Smooth muscle cell (in vitro differentiated cells): Measurements from ENCODE around the gene COLGALT1. TPM values are rescaled to one million over a fixed set of nuclear protein-coding genes. Genes with fewer than 3 reads are reported as not detected.

Source experiments
- DNase-seq: peaks from one replicate; lab custom pipeline; 2025; ENCODE audit not compliant: unreplicated experiment; lab: John Stamatoyannopoulos, UW
- H2AFZ ChIP-seq: fragments of 200-600 bp; sonication (generic); 2 replicates; pipeline ENCODE4 v1.6.0; 2016; ENCODE audit warnings: antibody characterized with exemption, low read depth, mild to moderate bottlenecking
- H3F3A ChIP-seq: fragments of 200-600 bp; sonication (generic); 2 replicates; pipeline ENCODE4 v1.6.0; 2017; ENCODE audit warnings: antibody characterized with exemption, low read depth
- H3K27ac ChIP-seq: fragments of 200-600 bp; sonication (generic); 2 replicates; pipeline ENCODE4 v1.5.1; 2016; ENCODE audit warnings: low read depth, mild to moderate bottlenecking
- H3K27me3 ChIP-seq: fragments of 200-600 bp; sonication (generic); 2 replicates; pipeline ENCODE4 v1.6.1; 2016; ENCODE audit warnings: low read depth, mild to moderate bottlenecking
- H3K36me3 ChIP-seq: fragments of 200-600 bp; sonication (generic); 2 replicates; pipeline ENCODE4 v1.5.1; 2016; ENCODE audit warnings: low read depth
- H3K4me1 ChIP-seq: fragments of 200-600 bp; sonication (generic); 2 replicates; pipeline ENCODE4 v1.5.1; 2016; ENCODE audit warnings: low read depth
- H3K4me2 ChIP-seq: fragments of 200-600 bp; sonication (generic); 2 replicates; pipeline ENCODE4 v1.6.0; 2016; ENCODE audit warnings: mild to moderate bottlenecking
- H3K4me3 ChIP-seq: fragments of 200-600 bp; sonication (generic); 2 replicates; pipeline ENCODE4 v1.5.1; 2016; ENCODE audit warnings: mild to moderate bottlenecking
- H3K79me2 ChIP-seq: fragments of 200-600 bp; sonication (generic); 2 replicates; pipeline ENCODE4 v1.6.0; 2016; ENCODE audit warnings: low read depth, mild to moderate bottlenecking
- H3K9ac ChIP-seq: fragments of 200-600 bp; sonication (generic); 2 replicates; pipeline ENCODE4 v1.6.0; 2016; ENCODE audit warnings: low read depth
- H3K9me3 ChIP-seq: fragments of 200-600 bp; sonication (generic); replicated peaks from 2 replicates; pipeline ENCODE4 v1.5.1; 2016; ENCODE audit warnings: low read depth
- H4K20me1 ChIP-seq: fragments of 200-600 bp; sonication (generic); 2 replicates; pipeline ENCODE4 v1.6.0; 2016; ENCODE audit warnings: low read depth
- CTCF ChIP-seq: fragments of 200-600 bp; sonication (generic); IDR thresholded peaks from 2 replicates; pipeline ENCODE4 v1.5.1; 2017; ENCODE audit warnings: borderline replicate concordance, mild to moderate bottlenecking, antibody characterized with exemption; ENCODE audit not compliant: insufficient read depth, poor library complexity, severe bottlenecking
- WGBS: methylation state at CpG from one replicate; pipeline ENCODE4 v1.1.7; 2016; ENCODE audit warnings: low lambda C conversion rate; 5-methylcytosine and 5-hydroxymethylcytosine counted together
- polyA plus RNA-seq: library from polyadenylated mRNA; unstranded; fragments of >200 nt; fragmentation: Nextera tagmentation; extraction: Ambion mirVana; gene quantifications from 2 replicates; pipeline ENCODE4 v1.2.1, GENCODE V29; 2016
- total RNA-seq: library from RNA; depleted of rRNA; stranded (reverse); fragments of >200 nt; gene quantifications from 2 replicates; pipeline ENCODE4 v1.2.3, GENCODE V29; 2014

The COLGALT1 gene
- total and polyA plus RNA-seq, 2 experiments from 2014 or later, result 126 to 151 TPM

GRCh38 chr19:17543986-17544385 lies 11.5 kb upstream of the COLGALT1 start:
- Histone ChIP-seq H3K79me2 (no peaks in the 10 kb centered on the region), H3F3A (no peaks in the 10 kb centered on the region), H3K4me1 (no peaks in the 10 kb centered on the region), H3K9me3 (no peaks in the 10 kb centered on the region), H3K27me3 (peaks cover under 1% of the 10 kb centered on the region), H3K4me2 (no peak overlapping the region), H3K9ac (no peak overlapping the region), H4K20me1 (no peaks in the 10 kb centered on the region), H2AFZ (no peak overlapping the region), H3K4me3 (no peak overlapping the region), H3K36me3 (no peaks in the 10 kb centered on the region), H3K27ac (no peak overlapping the region)
- TF ChIP-seq CTCF, result no peak
- WGBS, result 79% methylated on average over 4 of the region's 4 CpGs
- no peak for DNase-seq

- no peak for TF ChIP-seq CTCF
- Histone ChIP-seq H3K4me3 (no peak overlapping the region), H3K79me2 (no peaks in the 10 kb centered on the region), H3K27ac (no peak overlapping the region), H3K4me2 (no peak overlapping the region), H3F3A (no peaks in the 10 kb centered on the region), H3K9ac (no peak overlapping the region), H3K36me3 (no peaks in the 10 kb centered on the region), H3K4me1 (no peaks in the 10 kb centered on the region), H2AFZ (no peak overlapping the region), H3K9me3 (no peaks in the 10 kb centered on the region), H3K27me3 (no peaks in the 10 kb centered on the region), H4K20me1 (no peaks in the 10 kb centered on the region)
- WGBS, result 96% methylated on average over 4 of the region's 4 CpGs
- no peak for DNase-seq
These were observed 11.0 kb upstream of the COLGALT1 start for GRCh38 chr19:17544418-17544817.

GRCh38 chr19:17548145-17548544 lies 7.3 kb upstream of the COLGALT1 start:
- Histone ChIP-seq H3K27ac (no peak overlapping the region), H2AFZ (no peak overlapping the region), H3K9ac (no peak overlapping the region), H3K9me3 (no peaks in the 10 kb centered on the region), H3K4me3 (no peak overlapping the region), H3K27me3 (no peaks in the 10 kb centered on the region), H3K4me1 (no peaks in the 10 kb centered on the region), H3F3A (peaks cover 3% of the 10 kb centered on the region), H3K36me3 (no peaks in the 10 kb centered on the region), H3K79me2 (no peaks in the 10 kb centered on the region), H3K4me2 (no peak overlapping the region), H4K20me1 (no peaks in the 10 kb centered on the region)
- no peak for TF ChIP-seq CTCF
- WGBS, result 92% methylated on average over 6 of the region's 6 CpGs
- DNase-seq, result no peak

- Histone ChIP-seq H3K4me2 (no peak overlapping the region), H3K9ac (no peak overlapping the region), H2AFZ (no peak overlapping the region), H3K79me2 (no peaks in the 10 kb centered on the region), H3K4me1 (no peaks in the 10 kb centered on the region), H3K27ac (no peak overlapping the region), H3K27me3 (no peaks in the 10 kb centered on the region), H3K4me3 (no peak overlapping the region), H3K9me3 (no peaks in the 10 kb centered on the region), H4K20me1 (no peaks in the 10 kb centered on the region), H3K36me3 (no peaks in the 10 kb centered on the region), H3F3A (peaks cover 8% of the 10 kb centered on the region)
- WGBS, result 72% methylated on average over 5 of the region's 5 CpGs
- TF ChIP-seq CTCF, result no peak
- DNase-seq, result no peak
These were observed 6.2 kb upstream of the COLGALT1 start for GRCh38 chr19:17549085-17549740.
